Naive thymus-derived CD8-positive, alpha-beta T cell (primary cell): ENCODE data around the gene CHCHD4. TPM values are rescaled to one million over a fixed set of nuclear protein-coding genes. Genes with fewer than 3 reads are reported as not detected.
A peak's percentile ranks its signal among the peaks of the same experiment; 100 is the strongest.
"Not testable (repeated sequence)": the region's sequence is repeated elsewhere in the genome, so short reads cannot be mapped to it uniquely, and the experiment has no call there.

Source experiments
- ATAC-seq, 2 donors: fragments of 150-1000 bp; cut with Tn5 transposase in 1 of 2; sonication (Bioruptor Pico), chemical (Tn5 transposase) in 1 of 2; 1 replicate in 1 of 2; 2 replicates in 1 of 2; pipeline ENCODE4 v1.10.0; 2021; ENCODE audit warnings: mild to moderate bottlenecking in 2 of 2, moderate library complexity in 2 of 2
- POLR2A ChIA-PET: fragments of 350-600 bp; sonication (Branson Sonifier 250); formaldehyde crosslinking; loops from one replicate; lab custom pipeline; 2021; ENCODE audit warnings: antibody characterized with exemption; lab: Charles Lee
- DNase-seq, 10 donors: peaks; one replicate each; pipeline versions ENCODE4 v3.0.0 to v3.0.0-alpha.2; 2020 to 2022
- H3K27ac Mint-ChIP-seq, 10 donors: one replicate each; pipeline ENCODE4 v1.8.0; 2020 to 2022; ENCODE audit warnings: mild to moderate bottlenecking in 10 of 10, mixed read lengths in 10 of 10, moderate library complexity in 4 of 10, inconsistent platforms in 1 of 10
- H3K27me3 Mint-ChIP-seq, 5 donors: one replicate each; pipeline ENCODE4 v1.8.0; 2021 to 2022; ENCODE audit warnings: mixed read lengths in 5 of 5
- H3K36me3 Mint-ChIP-seq, 3 donors: one replicate each; pipeline ENCODE4 v1.8.0; 2020 to 2022; ENCODE audit warnings: mixed read lengths in 3 of 3, mild to moderate bottlenecking in 2 of 3, inconsistent platforms in 1 of 3
- H3K4me1 Mint-ChIP-seq, 4 donors: one replicate each; pipeline ENCODE4 v1.8.0; 2021 to 2022; ENCODE audit warnings: mixed read lengths in 4 of 4
- H3K4me3 Mint-ChIP-seq, 10 donors: one replicate each; pipeline ENCODE4 v1.8.0; 2020 to 2022; ENCODE audit warnings: mild to moderate bottlenecking in 10 of 10, mixed read lengths in 10 of 10, moderate library complexity in 6 of 10, inconsistent platforms in 1 of 10
- H3K9me3 Mint-ChIP-seq, 9 donors: one replicate each; pipeline ENCODE4 v1.8.0; 2020 to 2022; ENCODE audit warnings: mixed read lengths in 9 of 9, mild to moderate bottlenecking in 3 of 9, inconsistent platforms in 1 of 9, moderate library complexity in 1 of 9
- polyA plus RNA-seq, 3 donors: library from polyadenylated mRNA; unstranded; fragments of 300-500 nt; fragmentation: Illumina TruSeq; gene quantifications; one replicate each; pipeline ENCODE4 v1.2.3, GENCODE V29; 2021
- total RNA-seq, 8 experiments: library from RNA in 2 of 8; stranded (reverse) in 2 of 8; gene quantifications; one replicate each; pipeline ENCODE4 v1.2.3 and lab custom pipeline; 2021 to 2026

Gene CHCHD4
- total and polyA plus RNA-seq, 5 experiments from 2014 or later: 6.8 to 15.8 (median 9.6) TPM

- Mint-ChIP-seq H3K4me1 (peaks cover 36 to 76% (median 62%) of the 10 kb centered on the region in 4 donors), H3K9me3 (no peaks in the 10 kb centered on the region)
- ATAC-seq: peak; percentile 31 to 35
Observed at GRCh38 chr3:14125193-14126016, 735 bp upstream of the CHCHD4 start.

DNA sequence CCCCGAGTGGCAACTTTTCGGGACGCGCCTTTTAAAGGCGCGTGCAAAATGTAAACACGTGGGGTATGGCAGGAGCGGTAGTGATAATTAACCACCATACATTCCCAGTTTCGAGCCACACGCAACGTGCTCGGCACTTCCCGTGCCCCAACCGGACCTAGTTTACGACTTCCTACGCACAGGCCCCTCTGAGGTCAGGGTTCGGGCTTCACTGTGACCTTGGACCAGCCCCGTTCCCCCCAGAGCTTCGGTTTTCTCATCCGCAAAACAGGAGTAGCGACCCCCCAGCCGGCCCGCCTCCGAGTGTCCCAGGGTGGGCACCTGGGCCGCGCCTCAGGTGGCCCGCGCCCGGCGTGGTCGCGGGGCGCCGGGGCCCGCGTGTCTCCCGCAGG lies 451 bp downstream of the CHCHD4 start:
- H3K4me3 Mint-ChIP-seq: peak overlapping the region; percentile 92 to 97 (median 95)
- H3K4me1 Mint-ChIP-seq: peaks cover 37 to 75% (median 62%) of the 10 kb centered on the region in 4 donors
- no peaks in the 10 kb centered on the region for H3K27me3 Mint-ChIP-seq
- POLR2A ChIA-PET: interaction anchor here (0.9 to 7.7 kb wide), 14 partner anchors 9 to 1283 kb away, joined by 3 to 124 read pairs (median 4); partner anchors contain the start of genes CCDC174, LSM3, RPL32 and XPC
- H3K36me3 Mint-ChIP-seq: peaks cover 0 to 35% (median 6%) of the 10 kb centered on the region in 3 donors
- peak overlapping the region; percentile 87 to 98 (median 95) for H3K27ac Mint-ChIP-seq
- no peaks in the 10 kb centered on the region for H3K9me3 Mint-ChIP-seq
- DNase-seq: peak in 7 of 10 donors; percentile 25 to 81 (median 46)
- peak; percentile 35 to 41 for ATAC-seq

More at GRCh38 chr3:14125193-14126016, 735 bp upstream of the CHCHD4 start:
- H3K27me3 Mint-ChIP-seq: no peaks in the 10 kb centered on the region
- DNase-seq: peak in 4 of 10 donors; percentile 23 to 72 (median 34)
- H3K27ac Mint-ChIP-seq: peak overlapping the region; percentile 87 to 98 (median 96)
- H3K36me3 Mint-ChIP-seq: peaks cover 0 to 36% (median 12%) of the 10 kb centered on the region in 3 donors
- POLR2A ChIA-PET: interaction anchor here (0.9 to 7.7 kb wide), 13 partner anchors 7 to 1284 kb away, joined by 3 to 124 read pairs (median 4); partner anchors contain the start of genes CCDC174, LSM3, RPL32 and XPC
- H3K4me3 Mint-ChIP-seq: peak overlapping the region; percentile 92 to 97 (median 95)

DNA sequence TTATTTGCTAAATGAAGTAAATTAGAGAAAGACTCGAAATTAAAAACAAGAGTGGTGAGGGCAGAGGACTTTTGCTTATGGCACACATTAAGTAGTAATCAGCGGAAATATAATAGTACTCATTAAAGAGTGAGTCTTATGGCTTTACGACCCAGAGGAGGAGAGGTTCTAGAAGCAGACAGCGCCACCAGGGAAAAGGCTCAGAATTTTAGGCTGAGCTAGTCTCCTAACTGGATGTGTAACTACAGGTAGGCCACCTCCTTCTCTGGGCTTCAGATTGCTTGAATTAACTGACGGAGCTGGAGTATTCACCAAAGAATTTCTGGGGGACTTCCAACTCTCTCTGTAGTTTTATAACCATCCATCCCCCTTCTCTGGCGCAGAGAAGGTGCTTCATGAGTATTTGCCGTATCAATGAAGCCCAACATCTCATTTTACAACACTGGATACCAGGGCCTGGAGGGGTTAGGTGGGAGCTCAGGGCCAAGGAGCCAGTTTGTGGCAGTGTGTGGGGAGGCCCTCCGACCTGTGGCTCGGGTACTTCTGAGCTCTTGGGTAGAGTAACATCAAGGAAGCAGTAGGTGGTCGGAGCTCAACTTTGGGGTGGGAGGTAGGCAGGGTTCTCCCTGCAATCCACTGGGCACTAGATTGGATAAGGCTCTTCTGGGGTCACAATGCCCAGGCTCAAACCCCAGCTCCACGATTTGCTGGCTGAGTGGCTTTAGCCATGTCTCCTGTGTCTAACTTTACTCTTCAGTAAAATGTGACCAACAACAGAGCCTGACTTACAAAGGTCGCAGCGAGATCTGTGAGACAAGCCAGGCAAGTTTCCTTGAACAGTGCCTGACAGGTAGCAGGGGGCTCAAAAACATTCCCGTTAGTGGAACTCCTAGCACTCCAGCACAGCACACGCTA lies 1.1 kb downstream of the CHCHD4 start:
- H3K27ac Mint-ChIP-seq: peak overlapping the region; percentile 87 to 98 (median 95)
- no peak for ATAC-seq
- H3K27me3 Mint-ChIP-seq: no peaks in the 10 kb centered on the region
- H3K4me3 Mint-ChIP-seq: peak overlapping the region; percentile 92 to 97 (median 95)
- no peak for DNase-seq
- peaks cover 37 to 70% (median 61%) of the 10 kb centered on the region in 4 donors for H3K4me1 Mint-ChIP-seq
- POLR2A ChIA-PET: interaction anchor here (0.9 to 7.7 kb wide), 10 partner anchors 9 to 528 kb away, joined by 3 to 124 read pairs (median 4); partner anchors contain the start of genes CCDC174, LSM3 and XPC
- peaks cover 0 to 29% (median 6%) of the 10 kb centered on the region in 3 donors for H3K36me3 Mint-ChIP-seq
- no peaks in the 10 kb centered on the region for H3K9me3 Mint-ChIP-seq

DNA sequence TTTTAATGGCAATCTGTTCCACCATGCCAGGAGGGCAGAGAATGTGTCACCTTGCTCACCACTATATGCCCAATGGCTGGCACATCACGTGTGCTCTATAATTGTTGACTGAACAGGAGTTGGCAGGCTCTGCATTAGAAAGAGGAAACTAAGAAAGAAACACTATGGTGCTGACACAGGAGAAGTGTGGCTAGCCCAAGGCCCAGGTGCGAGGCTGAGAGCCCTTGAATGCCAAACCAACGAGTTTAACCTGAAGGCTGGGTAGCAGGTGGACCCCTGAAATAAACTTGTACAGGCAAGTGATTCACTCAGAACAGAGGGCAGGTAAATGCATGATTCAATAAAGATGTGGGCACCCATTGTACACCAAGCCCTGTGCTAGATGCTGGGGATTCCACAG lies 2.4 kb downstream of the CHCHD4 start:
- Mint-ChIP-seq H3K4me1 (peaks cover 26 to 58% (median 51%) of the 10 kb centered on the region in 4 donors), H3K36me3 (peaks cover 0 to 29% (median 3%) of the 10 kb centered on the region in 3 donors), H3K9me3 (no peaks in the 10 kb centered on the region), H3K4me3 (peak overlapping the region; percentile 19 to 97 (median 79)), H3K27me3 (no peaks in the 10 kb centered on the region), H3K27ac (peak overlapping the region in 9 of 10 donors; percentile 9 to 88 (median 53))
- no peak for DNase-seq
- POLR2A ChIA-PET: interaction anchor here (0.7 to 7.7 kb wide), 3 partner anchors 21 to 390 kb away, joined by 4 to 124 read pairs (median 63); partner anchors contain the start of genes LSM3 and XPC
- ATAC-seq: no peak

GRCh38 chr3:14121859-14122258 lies 2.8 kb downstream of the CHCHD4 start:
- peaks cover 24 to 53% (median 46%) of the 10 kb centered on the region in 4 donors for H3K4me1 Mint-ChIP-seq
- DNase-seq: no peak
- POLR2A ChIA-PET: interaction anchor here (4.9 to 7.7 kb wide), 2 partner anchors 22 to 55 kb away, joined by 63 to 124 read pairs; partner anchors contain the start of genes LSM3 and XPC

DNA sequence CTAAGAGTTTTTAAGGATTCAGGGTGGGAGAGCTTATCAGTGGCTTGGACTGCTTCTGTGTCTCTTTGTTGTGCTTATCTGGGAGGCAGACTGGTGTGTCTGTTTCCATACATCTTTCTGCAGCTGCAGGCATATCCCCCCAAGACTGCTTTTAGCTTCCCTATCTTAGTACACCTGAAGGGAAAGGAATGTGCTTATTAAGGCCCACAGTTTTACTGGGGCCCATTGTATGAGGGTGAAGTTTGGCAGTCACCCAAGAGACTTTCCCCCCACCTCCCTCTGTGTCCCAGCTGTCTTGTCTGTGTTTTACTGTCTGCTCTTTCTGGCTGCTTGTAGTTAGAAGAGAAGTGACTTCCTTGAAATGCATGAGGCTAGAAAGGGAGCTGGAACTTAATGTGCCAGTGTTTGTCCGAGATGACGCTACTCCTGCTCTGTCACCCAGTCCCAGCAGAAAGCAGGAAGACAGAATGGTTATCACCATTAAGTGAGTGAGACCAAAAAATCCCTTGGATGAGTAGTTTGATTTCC lies 3.7 kb downstream of the CHCHD4 start:
- not testable (repeated sequence) for H3K27ac Mint-ChIP-seq, H3K4me3 Mint-ChIP-seq, H3K27me3 Mint-ChIP-seq, ATAC-seq, H3K9me3 Mint-ChIP-seq, DNase-seq
- Mint-ChIP-seq H3K4me1 (peaks cover 22 to 45% (median 38%) of the 10 kb centered on the region in 4 donors), H3K36me3 (peaks cover 0 to 33% (median 3%) of the 10 kb centered on the region in 3 donors)
- POLR2A ChIA-PET: interaction anchor here (7.7 kb wide), 1 partner anchor 56 kb away, joined by 124 read pairs; the partner anchor contains the start of genes LSM3 and XPC

More at GRCh38 chr3:14121859-14122258, 2.8 kb downstream of the CHCHD4 start:
- Mint-ChIP-seq H3K9me3 (no peaks in the 10 kb centered on the region), H3K36me3 (peaks cover 0 to 27% (median 3%) of the 10 kb centered on the region in 3 donors), H3K27ac (peak overlapping the region in 3 of 10 donors; percentile 21 to 56 (median 23)), H3K4me3 (peak overlapping the region in 3 of 10 donors; percentile 66 to 96 (median 95)), H3K27me3 (no peaks in the 10 kb centered on the region)
- no peak for ATAC-seq

GRCh38 chr3:14120111-14120920 lies 4.4 kb downstream of the CHCHD4 start:
- Mint-ChIP-seq H3K4me1 (peaks cover 18 to 38% (median 34%) of the 10 kb centered on the region in 4 donors), H3K27ac (peak overlapping the region in 2 of 10 donors; percentile 70 to 80), H3K9me3 (no peaks in the 10 kb centered on the region), H3K36me3 (peaks cover 0 to 40% (median 5%) of the 10 kb centered on the region in 3 donors), H3K4me3 (no peak overlapping the region), H3K27me3 (no peaks in the 10 kb centered on the region)
- POLR2A ChIA-PET: interaction anchor here (0.8 to 7.7 kb wide), 3 partner anchors 52 to 58 kb away, joined by 3 to 124 read pairs (median 4); partner anchors contain the start of genes LSM3 and XPC
- no peak for DNase-seq
- no peak for ATAC-seq

DNA sequence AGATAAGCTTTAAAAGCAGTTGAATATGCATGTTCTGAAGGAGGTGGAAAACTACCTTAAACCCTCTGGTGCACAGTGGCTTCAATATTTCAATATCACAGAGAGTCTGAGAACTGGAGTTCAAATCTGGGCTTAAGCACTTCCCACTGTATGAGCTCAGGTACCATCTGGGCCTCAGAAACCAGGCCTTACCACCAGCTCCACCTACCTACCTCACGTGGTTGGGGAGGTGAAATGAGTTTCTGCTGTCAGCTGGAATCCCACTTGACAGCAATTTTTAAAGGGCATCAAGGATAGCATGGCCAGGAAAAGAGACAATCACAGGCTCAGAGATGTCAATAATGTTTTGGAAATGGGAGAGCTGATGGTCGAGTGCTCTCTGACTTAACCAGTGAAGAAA lies 5.0 kb downstream of the CHCHD4 start:
- Mint-ChIP-seq H3K27ac (no peak overlapping the region), H3K9me3 (no peaks in the 10 kb centered on the region), H3K27me3 (no peaks in the 10 kb centered on the region), H3K36me3 (peaks cover 0 to 46% (median 10%) of the 10 kb centered on the region in 3 donors), H3K4me1 (peaks cover 16 to 38% (median 34%) of the 10 kb centered on the region in 4 donors), H3K4me3 (no peak overlapping the region)
- no peak for ATAC-seq
- DNase-seq: no peak
- POLR2A ChIA-PET: interaction anchor here (0.8 to 1.0 kb wide), 2 partner anchors 52 to 59 kb away, joined by 3 to 4 read pairs; partner anchors contain the start of genes LSM3 and XPC

DNA sequence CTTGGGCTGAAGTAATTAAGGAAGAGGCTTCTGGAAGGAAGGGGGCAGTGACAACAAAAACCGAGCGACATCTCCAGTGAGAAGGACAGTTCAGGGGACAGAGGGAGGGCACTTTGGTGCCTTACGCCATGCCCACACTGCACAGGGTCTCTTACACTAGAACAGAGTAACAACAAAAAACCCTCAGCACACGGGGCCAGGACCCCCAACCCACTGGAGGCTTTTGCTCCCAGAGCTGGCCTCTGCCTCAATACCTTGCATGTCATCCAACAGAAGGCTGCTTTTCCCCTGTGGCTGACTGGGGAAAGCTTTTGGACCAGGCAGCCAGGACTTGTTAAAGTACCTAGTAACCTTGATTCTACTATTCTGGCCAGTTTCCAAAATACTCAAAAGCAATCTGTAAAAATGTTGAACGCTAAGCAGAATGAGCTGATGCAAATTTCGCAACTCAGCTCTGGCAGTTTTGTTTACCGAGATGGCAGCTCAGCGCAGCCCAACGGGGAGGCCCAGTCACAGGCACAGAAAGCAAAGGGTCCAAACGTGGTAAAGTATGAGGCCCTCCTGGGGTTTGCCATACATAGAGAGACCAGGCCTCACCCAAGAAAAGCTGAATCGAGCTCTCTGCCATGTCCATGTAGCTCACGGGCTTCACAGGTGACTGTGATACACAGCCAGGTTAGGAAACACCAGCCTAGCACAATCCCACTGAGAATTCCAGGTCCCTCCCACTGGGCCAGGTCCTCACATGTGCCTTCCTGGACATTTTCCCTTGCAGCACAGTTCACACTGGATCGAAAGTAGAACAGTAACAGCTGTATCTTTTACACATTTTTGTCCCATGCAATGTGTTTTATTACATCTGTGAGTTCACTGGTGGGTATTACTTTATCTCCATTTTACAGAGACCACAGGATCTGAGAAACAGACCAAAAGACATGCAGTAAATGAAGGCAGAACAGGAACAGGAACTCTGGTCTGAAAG lies 6.0 kb downstream of the CHCHD4 start:
- ATAC-seq (no peak), DNase-seq (no peak)
- no peak overlapping the region for H3K4me3 Mint-ChIP-seq
- H3K36me3 Mint-ChIP-seq: peaks cover 0 to 56% (median 17%) of the 10 kb centered on the region in 3 donors
- no peaks in the 10 kb centered on the region for H3K27me3 Mint-ChIP-seq
- H3K27ac Mint-ChIP-seq: peak overlapping the region in 3 of 10 donors; percentile 7 to 48 (median 9)
- H3K4me1 Mint-ChIP-seq: peaks cover 14 to 34% (median 29%) of the 10 kb centered on the region in 4 donors
- POLR2A ChIA-PET: interaction anchor here (1.0 kb wide), 1 partner anchor 60 kb away, joined by 4 read pairs; the partner anchor contains the start of genes LSM3 and XPC
- no peaks in the 10 kb centered on the region for H3K9me3 Mint-ChIP-seq
